Measurements from ENCODE around the gene CCDC50. TPM values are rescaled to one million over a fixed set of nuclear protein-coding genes. Genes with fewer than 3 reads are reported as not detected.
A peak's percentile ranks its signal among the peaks of the same experiment; 100 is the strongest.

Gene CCDC50
- total RNA-seq, 4 donors from 2014 or later, result 68.1 to 201 (median 106) TPM

DNA sequence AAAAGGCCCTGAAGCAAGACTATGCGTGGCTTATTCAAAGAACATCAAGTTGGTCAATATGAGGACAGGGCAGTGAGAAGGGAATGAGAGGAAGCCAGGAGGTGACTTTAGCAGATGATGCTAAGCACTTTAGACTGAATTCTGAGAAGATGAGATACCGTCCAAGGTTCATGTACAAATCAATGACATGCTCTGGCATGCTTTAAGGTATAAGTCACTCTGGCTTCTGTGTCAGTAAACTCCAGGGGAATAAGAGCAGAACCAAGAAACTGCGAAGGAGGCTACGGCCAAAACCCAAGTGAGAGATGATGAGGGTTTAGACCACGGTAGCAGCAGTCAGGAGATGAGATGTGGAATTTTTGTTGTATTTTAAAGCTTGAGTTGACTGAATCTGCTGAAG is 8.9 kb upstream of the CCDC50 start:
- Histone ChIP-seq H3K27ac (no peak overlapping the region), H3K4me3 (no peak overlapping the region)
- no peak for TF ChIP-seq POLR2A (IDR thresholded peaks at IDR 0.05)
- TF ChIP-seq, protein P1, sequence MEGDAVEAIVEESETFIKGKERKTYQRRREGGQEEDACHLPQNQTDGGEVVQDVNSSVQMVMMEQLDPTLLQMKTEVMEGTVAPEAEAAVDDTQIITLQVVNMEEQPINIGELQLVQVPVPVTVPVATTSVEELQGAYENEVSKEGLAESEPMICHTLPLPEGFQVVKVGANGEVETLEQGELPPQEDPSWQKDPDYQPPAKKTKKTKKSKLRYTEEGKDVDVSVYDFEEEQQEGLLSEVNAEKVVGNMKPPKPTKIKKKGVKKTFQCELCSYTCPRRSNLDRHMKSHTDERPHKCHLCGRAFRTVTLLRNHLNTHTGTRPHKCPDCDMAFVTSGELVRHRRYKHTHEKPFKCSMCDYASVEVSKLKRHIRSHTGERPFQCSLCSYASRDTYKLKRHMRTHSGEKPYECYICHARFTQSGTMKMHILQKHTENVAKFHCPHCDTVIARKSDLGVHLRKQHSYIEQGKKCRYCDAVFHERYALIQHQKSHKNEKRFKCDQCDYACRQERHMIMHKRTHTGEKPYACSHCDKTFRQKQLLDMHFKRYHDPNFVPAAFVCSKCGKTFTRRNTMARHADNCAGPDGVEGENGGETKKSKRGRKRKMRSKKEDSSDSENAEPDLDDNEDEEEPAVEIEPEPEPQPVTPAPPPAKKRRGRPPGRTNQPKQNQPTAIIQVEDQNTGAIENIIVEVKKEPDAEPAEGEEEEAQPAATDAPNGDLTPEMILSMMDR (IDR thresholded peaks at IDR 0.05), result no peak

DNA sequence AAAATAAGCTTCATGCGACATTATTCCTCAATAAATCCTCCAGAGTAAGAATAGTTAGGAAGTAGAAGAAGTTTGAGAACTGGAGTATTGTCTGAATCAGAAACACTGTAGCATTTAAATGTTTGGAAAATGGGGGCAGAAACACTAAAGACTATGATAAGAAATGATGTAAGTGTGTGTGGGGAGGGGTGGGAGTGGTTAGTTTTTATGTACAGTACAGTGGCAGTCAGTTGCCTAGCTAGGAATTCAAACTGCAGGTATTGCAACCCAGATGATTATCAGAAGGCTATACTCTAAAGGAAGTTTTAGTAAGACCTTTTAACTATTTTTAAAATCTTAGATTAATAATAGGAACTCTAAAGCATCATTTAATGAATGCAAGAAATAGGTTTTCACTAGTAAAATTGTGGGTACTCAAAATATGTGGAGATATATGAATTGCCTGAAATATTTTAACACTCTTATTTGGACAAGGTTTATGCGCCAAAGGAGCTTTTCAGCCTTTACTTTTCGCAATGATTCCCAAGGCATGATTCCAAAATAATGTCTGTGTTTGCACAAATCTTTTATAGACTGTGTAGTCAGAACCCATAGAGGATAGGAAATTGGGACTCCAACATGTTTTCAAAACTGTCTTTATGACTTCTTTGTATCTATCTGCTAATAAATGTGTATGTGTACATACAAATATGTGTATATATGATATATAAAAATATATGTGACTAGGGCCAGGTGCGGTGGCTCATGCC is 8.0 kb upstream of the CCDC50 start:
- TF ChIP-seq, protein P1 (IDR thresholded peaks at IDR 0.05), result no peak
- no peak for TF ChIP-seq POLR2A (IDR thresholded peaks at IDR 0.05)
- no peak overlapping the region for H3K4me3 ChIP-seq
- H3K27ac ChIP-seq, result no peak overlapping the region
- no peaks in the 10 kb centered on the region for H3K4me1 ChIP-seq
- no peak for DNase-seq
- H3K9me3 ChIP-seq, result no peaks in the 10 kb centered on the region
- no peaks in the 10 kb centered on the region for H3K27me3 ChIP-seq
- no peaks in the 10 kb centered on the region for H3K36me3 ChIP-seq

More for the DNA sequence above, 8.9 kb upstream of the CCDC50 start:
- no peaks in the 10 kb centered on the region for H3K36me3 ChIP-seq
- H3K9me3 ChIP-seq, result no peaks in the 10 kb centered on the region
- no peaks in the 10 kb centered on the region for H3K27me3 ChIP-seq
- no peak for DNase-seq
- H3K4me1 ChIP-seq, result no peaks in the 10 kb centered on the region

DNA sequence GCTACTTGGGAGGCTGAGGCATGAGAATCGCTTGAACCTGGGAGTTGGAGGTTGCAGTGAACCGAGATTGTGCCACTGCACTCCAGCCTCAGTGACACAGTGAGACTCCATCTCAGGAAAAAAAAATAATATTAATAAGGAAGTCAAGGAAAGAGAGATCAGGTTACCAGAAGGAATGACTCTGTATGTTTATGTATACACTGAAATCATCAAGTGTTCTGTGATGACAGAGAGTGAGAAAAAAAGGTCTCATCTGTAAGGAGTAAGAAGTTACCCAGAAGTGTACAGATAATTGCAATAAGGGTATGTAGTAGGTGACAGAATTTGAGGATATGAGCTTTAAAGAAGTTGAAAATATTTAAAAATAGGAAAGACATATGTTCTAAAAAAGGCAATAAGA is 4.3 kb upstream of the CCDC50 start:
- no peak for TF ChIP-seq POLR2A (IDR thresholded peaks at IDR 0.05)
- TF ChIP-seq, protein P1 (IDR thresholded peaks at IDR 0.05), result no peak
- Histone ChIP-seq H3K4me3 (no peak overlapping the region), H3K27me3 (no peaks in the 10 kb centered on the region), H3K9me3 (no peaks in the 10 kb centered on the region), H3K4me1 (no peaks in the 10 kb centered on the region), H3K36me3 (no peaks in the 10 kb centered on the region), H3K27ac (no peak overlapping the region)
- no peak for DNase-seq

DNA sequence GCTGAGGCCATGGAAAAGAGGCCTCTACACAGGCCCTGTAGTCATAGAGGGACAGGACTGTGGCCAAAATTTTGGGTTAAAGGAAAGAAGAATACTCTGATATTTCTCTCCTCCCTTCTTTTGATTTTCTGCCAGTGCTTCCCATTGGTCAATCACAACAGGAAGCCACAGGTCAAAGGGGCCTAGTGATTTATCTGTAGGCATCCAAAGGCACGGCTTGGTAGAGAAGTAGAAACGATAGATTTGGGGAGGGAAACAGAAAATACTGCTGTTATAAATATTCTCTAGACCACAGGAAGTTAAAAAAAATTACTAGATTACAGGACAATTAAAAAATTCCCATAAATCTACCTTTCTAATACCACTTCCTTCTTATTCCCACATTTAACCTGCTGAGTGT is 1.7 kb upstream of the CCDC50 start:
- no peak overlapping the region for H3K4me3 ChIP-seq
- H3K4me1 ChIP-seq, result peaks cover 0 to 13% (median 0%) of the 10 kb centered on the region in 4 donors
- no peak for DNase-seq
- no peaks in the 10 kb centered on the region for H3K9me3 ChIP-seq
- TF ChIP-seq, protein P1 (IDR thresholded peaks at IDR 0.05), result no peak
- no peak for TF ChIP-seq POLR2A (IDR thresholded peaks at IDR 0.05)
- peak overlapping the region in 1 of 4 donors; percentile 99 for H3K27ac ChIP-seq
- no peaks in the 10 kb centered on the region for H3K36me3 ChIP-seq
- no peaks in the 10 kb centered on the region for H3K27me3 ChIP-seq

DNA sequence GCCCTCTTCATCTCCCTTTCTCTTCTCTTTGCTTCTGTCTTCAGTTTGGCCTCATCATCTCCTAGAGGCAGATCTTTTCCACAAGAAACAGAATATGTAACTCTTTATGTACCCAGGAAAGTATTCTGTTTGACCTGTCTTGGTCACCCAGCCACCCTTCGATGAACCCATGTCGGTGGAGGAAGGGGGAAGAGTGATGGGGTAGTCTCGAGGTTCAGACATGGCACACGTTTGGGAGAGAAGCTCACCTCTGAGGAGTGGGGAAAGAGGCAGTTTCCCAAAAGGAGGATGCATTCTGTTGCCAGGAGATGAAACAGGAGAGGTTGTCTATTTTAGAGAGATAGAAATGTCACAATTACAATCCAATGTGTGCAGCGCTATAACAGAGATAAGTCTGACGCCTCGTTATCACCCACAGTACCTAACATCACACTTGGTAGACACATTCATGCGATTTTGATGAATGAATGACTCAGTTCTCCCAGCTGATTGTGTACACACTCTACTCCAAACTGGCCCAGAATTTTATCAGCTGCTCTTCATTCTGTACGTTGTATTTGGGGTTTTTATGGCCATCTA is 722 bp upstream of the CCDC50 start:
- Histone ChIP-seq H3K4me1 (peaks cover 0 to 13% (median 0%) of the 10 kb centered on the region in 4 donors), H3K36me3 (no peaks in the 10 kb centered on the region), H3K9me3 (no peaks in the 10 kb centered on the region), H3K4me3 (peak overlapping the region; percentile 96 to 99 (median 98)), H3K27ac (peak overlapping the region; percentile 92 to 99 (median 96)), H3K27me3 (no peaks in the 10 kb centered on the region)
- TF ChIP-seq POLR2A (IDR thresholded peaks at IDR 0.05), result no peak
- TF ChIP-seq, protein P1 (IDR thresholded peaks at IDR 0.05), result no peak
- DNase-seq, result no peak
